Chondrocyte (in vitro differentiated cells): ENCODE measurements around the gene ASB8. TPM values are rescaled to one million over a fixed set of nuclear protein-coding genes. Genes with fewer than 3 reads are reported as not detected.

Experiments used
- DNase-seq: peaks from one replicate; pipeline ENCODE4 v3.0.0; 2021; ENCODE audit warnings: mixed read lengths, low spot score
- H3K27ac Mint-ChIP-seq: one replicate; pipeline ENCODE4 v1.8.0; 2021; ENCODE audit warnings: mild to moderate bottlenecking, moderate library complexity, mixed read lengths; ENCODE audit not compliant: unreplicated experiment
- H3K27me3 Mint-ChIP-seq: 2 replicates; pipeline ENCODE4 v1.8.0; 2021; ENCODE audit warnings: low read depth, mixed read lengths
- H3K36me3 Mint-ChIP-seq: 2 replicates; pipeline ENCODE4 v1.8.0; 2021; ENCODE audit warnings: low read depth, mixed read lengths
- H3K4me1 Mint-ChIP-seq: 2 replicates; pipeline ENCODE4 v1.8.0; 2021; ENCODE audit warnings: low read depth, mild to moderate bottlenecking, mixed read lengths
- H3K4me3 Mint-ChIP-seq: one replicate; pipeline ENCODE4 v1.8.0; 2021; ENCODE audit warnings: mild to moderate bottlenecking, moderate library complexity, mixed read lengths; ENCODE audit not compliant: unreplicated experiment
- H3K9me3 Mint-ChIP-seq: 2 replicates; pipeline ENCODE4 v1.8.0; 2021; ENCODE audit warnings: low read depth, mixed read lengths
- total RNA-seq: library from RNA; stranded (reverse); gene quantifications from 3 replicates; pipeline ENCODE4 v1.2.1, GENCODE V29; 2021
- TF ChIP-seq, protein P1 (sequence below): fragments of 200-600 bp; sonication (generic); IDR thresholded peaks from 2 replicates; pipeline ENCODE4 v1.5.0; 2021; ENCODE audit warnings: antibody characterized with exemption, mild to moderate bottlenecking, moderate library complexity

The ASB8 gene
- total RNA-seq, 1 donor from 2014 or later, result 24.7 TPM

DNA sequence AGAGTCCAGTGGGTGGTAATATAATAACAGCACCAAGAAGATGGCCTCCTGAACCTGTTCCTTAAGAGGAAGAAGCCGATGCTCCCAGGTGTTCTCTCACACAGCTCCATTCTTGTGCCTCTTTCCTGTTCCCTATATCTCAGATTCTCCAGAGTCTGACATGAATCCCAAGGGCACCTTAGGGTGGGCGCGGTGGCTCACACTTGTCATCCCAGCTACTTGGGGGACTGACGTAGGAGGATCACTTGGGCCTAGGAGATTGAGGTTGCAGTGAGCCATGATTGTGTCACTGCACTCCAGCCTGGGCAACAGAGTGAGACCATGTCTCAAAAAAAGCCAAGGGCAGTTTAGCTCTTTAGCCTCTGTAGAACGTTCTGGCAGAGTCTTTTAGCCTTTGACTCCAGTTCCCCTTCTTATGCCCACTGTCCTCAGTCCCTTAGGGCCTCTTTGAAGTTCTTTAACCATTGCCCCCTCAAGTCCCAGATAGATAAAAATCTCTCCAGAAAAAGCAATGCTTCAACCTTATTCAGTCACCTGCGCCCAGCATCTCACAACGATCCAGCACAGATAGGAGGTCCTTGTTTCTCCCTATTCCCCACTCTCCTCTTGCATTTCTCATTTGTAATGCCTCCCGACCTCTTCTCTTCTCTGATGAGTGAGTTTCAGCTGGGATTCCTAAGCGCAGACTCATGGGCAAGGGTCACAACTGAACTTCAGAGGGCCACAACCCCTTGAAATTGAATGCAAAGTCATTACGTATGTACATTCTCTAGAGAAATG is 30.8 kb upstream of the ASB8 start:
- no peaks in the 10 kb centered on the region for H3K36me3 Mint-ChIP-seq
- peaks cover 36% of the 10 kb centered on the region for H3K27me3 Mint-ChIP-seq
- H3K9me3 Mint-ChIP-seq, result no peaks in the 10 kb centered on the region
- DNase-seq, result no peak
- H3K27ac Mint-ChIP-seq, result no peak overlapping the region
- H3K4me3 Mint-ChIP-seq, result no peak overlapping the region
- H3K4me1 Mint-ChIP-seq, result peaks cover 7% of the 10 kb centered on the region
- TF ChIP-seq, protein P1, sequence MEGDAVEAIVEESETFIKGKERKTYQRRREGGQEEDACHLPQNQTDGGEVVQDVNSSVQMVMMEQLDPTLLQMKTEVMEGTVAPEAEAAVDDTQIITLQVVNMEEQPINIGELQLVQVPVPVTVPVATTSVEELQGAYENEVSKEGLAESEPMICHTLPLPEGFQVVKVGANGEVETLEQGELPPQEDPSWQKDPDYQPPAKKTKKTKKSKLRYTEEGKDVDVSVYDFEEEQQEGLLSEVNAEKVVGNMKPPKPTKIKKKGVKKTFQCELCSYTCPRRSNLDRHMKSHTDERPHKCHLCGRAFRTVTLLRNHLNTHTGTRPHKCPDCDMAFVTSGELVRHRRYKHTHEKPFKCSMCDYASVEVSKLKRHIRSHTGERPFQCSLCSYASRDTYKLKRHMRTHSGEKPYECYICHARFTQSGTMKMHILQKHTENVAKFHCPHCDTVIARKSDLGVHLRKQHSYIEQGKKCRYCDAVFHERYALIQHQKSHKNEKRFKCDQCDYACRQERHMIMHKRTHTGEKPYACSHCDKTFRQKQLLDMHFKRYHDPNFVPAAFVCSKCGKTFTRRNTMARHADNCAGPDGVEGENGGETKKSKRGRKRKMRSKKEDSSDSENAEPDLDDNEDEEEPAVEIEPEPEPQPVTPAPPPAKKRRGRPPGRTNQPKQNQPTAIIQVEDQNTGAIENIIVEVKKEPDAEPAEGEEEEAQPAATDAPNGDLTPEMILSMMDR, result no peak

DNA sequence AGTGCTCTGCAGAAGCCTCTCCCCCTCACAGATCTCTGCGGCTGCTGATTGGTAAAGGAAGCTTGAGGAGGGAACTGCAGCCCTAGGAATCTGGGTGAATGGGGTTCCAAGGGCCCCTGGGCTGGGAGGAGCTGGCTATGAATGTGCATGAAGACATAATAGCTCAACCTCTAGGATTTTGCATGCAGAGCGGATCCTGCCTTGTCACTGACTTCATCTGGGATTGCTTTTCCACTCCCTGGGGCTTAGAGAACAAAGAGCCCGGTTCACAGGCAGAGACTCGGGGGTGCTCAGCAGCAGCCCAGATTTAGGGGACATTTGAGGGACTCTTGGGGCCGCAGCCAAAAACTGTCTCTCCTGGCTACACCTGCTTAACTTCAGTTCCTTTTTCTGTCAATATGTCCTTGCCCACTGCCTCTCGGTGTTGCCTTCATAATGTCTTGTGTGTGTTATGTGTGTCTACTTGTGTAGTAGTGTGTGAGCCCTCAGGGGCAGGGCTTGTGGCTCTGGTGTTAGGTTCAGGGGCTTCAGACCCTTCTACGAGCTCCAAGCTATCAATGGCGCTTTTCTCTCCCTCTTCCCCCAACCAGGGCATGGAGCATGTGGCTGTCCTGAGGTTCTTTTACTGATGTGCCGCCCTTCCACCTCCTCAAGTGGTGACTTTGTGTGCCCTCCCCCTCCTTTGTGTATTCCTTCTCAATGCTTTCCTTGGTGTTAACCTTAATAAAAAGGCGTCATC is 28.0 kb upstream of the ASB8 start:
- peaks cover 35% of the 10 kb centered on the region for H3K27me3 Mint-ChIP-seq
- no peak overlapping the region for H3K27ac Mint-ChIP-seq
- H3K4me1 Mint-ChIP-seq, result peaks cover 17% of the 10 kb centered on the region
- no peak overlapping the region for H3K4me3 Mint-ChIP-seq
- no peak for DNase-seq
- H3K36me3 Mint-ChIP-seq, result no peaks in the 10 kb centered on the region
- no peaks in the 10 kb centered on the region for H3K9me3 Mint-ChIP-seq
- TF ChIP-seq, protein P1, result no peak

DNA sequence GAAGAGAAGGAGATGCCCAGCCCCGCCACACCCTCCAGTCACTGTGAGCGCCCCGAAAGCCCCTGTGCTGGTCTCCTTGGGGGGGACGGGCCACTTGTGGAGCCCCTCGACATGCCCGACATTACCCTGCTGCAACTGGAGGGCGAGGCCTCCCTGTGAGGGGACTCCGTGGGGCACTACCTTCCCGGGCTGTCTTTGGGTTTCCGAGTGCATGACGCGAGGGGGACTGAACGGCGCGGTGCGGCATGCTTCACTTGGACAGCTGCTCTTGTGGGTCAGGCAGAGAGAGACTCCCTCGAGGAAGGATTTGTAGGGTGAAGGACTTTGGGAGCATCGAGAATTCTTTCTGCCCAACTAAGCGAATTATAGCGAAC is 27.2 kb upstream of the ASB8 start:
- peaks cover 33% of the 10 kb centered on the region for H3K27me3 Mint-ChIP-seq
- H3K27ac Mint-ChIP-seq, result no peak overlapping the region
- no peaks in the 10 kb centered on the region for H3K9me3 Mint-ChIP-seq
- peak overlapping the region; percentile 89 for H3K4me3 Mint-ChIP-seq
- TF ChIP-seq, protein P1, result no peak
- peaks cover 17% of the 10 kb centered on the region for H3K4me1 Mint-ChIP-seq
- no peaks in the 10 kb centered on the region for H3K36me3 Mint-ChIP-seq
- DNase-seq, result no peak

DNA sequence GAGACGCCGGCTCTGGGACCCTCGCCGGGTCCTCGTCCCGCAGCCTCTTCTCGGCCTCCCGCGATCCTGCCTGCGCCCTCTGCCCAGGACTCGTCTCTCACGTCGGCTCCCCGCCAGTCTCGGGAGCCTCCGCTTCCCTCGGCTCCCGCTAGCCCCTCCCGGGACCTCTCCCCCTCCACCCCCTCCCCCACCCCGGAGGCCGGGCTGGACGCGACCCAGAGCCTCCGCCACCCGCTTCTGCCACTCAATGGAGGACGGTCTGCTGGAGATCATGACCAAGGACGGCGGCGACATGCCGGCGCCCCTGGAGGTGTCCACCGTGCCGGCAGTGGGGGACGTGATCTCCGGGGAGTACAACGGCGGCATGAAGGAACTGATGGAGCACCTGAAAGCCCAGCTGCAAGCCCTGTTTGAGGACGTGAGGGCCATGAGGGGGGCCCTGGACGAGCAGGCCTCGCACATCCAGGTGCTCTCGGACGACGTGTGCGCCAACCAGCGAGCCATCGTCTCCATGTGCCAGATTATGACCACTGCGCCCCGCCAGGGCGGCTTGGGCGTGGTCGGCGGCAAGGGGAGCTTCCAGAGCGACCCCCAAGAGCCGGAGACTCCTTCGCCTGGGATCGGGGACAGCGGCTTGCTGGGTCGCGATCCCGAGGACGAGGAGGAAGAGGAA is 26.7 kb upstream of the ASB8 start:
- no peak overlapping the region for H3K27ac Mint-ChIP-seq
- TF ChIP-seq, protein P1, result peak; percentile 25
- peak overlapping the region; percentile 89 for H3K4me3 Mint-ChIP-seq
- no peaks in the 10 kb centered on the region for H3K36me3 Mint-ChIP-seq
- H3K27me3 Mint-ChIP-seq, result peaks cover 38% of the 10 kb centered on the region
- DNase-seq, result no peak
- peaks cover 17% of the 10 kb centered on the region for H3K4me1 Mint-ChIP-seq
- no peaks in the 10 kb centered on the region for H3K9me3 Mint-ChIP-seq
